Endothelial cell of umbilical vein (primary cell): ENCODE measurements around the gene PPP5C. TPM values are rescaled to one million over a fixed set of nuclear protein-coding genes. Genes with fewer than 3 reads are reported as not detected.

Experiments used
- BruUV-seq: library from RNA; stranded (reverse); fragments of 400-500 nt; replicated peaks from 2 replicates; lab custom pipeline; 2021; lab: Mats Ljungman, UMichigan
- CTCF ChIA-PET: fragments of 300-600, 350-600 bp; sonication (Branson Sonifier 250); formaldehyde crosslinking; loops from one replicate; lab custom pipeline; 2021; ENCODE audit warnings: antibody characterized with exemption, inconsistent platforms; lab: Charles Lee
- POLR2A ChIA-PET: fragments of 300-600, 350-600 bp; sonication (Branson Sonifier 250); formaldehyde crosslinking; loops from one replicate; lab custom pipeline; 2021; ENCODE audit warnings: antibody characterized with exemption, inconsistent platforms; lab: Charles Lee
- DNase-seq: peaks from one replicate; pipeline ENCODE4 v3.0.0-alpha.2; 2011; ENCODE audit warnings: low read depth, low spot score
- FAIRE-seq: peaks from 2 replicates; lab custom pipeline; 2011; peaks lifted over from hg19 to GRCh38; lab: Jason Lieb, UNC
- H2AFZ ChIP-seq: 2 replicates; pipeline ENCODE4 v1.6.0; 2012; ENCODE audit warnings: low read depth, low read length, control low read depth, inconsistent platforms
- H3K27ac ChIP-seq: 2 replicates; pipeline ENCODE4 v1.5.1; 2011; ENCODE audit warnings: low read depth, mild to moderate bottlenecking, control low read depth, low read length, moderate library complexity; ENCODE audit not compliant: insufficient read depth
- H3K27me3 ChIP-seq, 2 experiments: 2 replicates each; pipeline versions ENCODE4 v1.6.0 to v1.6.1; 2011; ENCODE audit warnings: low read length in 2 of 2, mixed read lengths in 1 of 2; ENCODE audit not compliant: control insufficient read depth in 2 of 2, insufficient read depth in 2 of 2
- H3K36me3 ChIP-seq, 2 experiments: 2 replicates in 1 of 2; 3 replicates in 1 of 2; pipeline ENCODE4 v1.5.1; 2011; ENCODE audit warnings: low read length in 2 of 2, mild to moderate bottlenecking in 1 of 2, moderate library complexity in 1 of 2; ENCODE audit not compliant: control insufficient read depth in 2 of 2, insufficient read depth in 2 of 2; ENCODE audit errors: extremely low read depth in 1 of 2
- H3K4me1 ChIP-seq: 3 replicates; pipeline ENCODE4 v1.5.1; 2011; ENCODE audit warnings: mild to moderate bottlenecking, low read length; ENCODE audit not compliant: control insufficient read depth, insufficient read depth; ENCODE audit errors: extremely low read depth
- H3K4me2 ChIP-seq: 2 replicates; pipeline ENCODE4 v1.6.1; 2011; ENCODE audit warnings: low read length, control low read depth, mixed read lengths; ENCODE audit not compliant: insufficient read depth
- H3K4me3 ChIP-seq, 3 experiments: fragments of 200-600 bp in 1 of 3; sonication (generic), shearing (Covaris generic) in 1 of 3; replicated peaks in 1 of 3; 2 replicates each; pipeline ENCODE4 v1.5.1; 2011 to 2016; ENCODE audit warnings: control low read depth in 3 of 3, low read length in 3 of 3, mild to moderate bottlenecking in 2 of 3, inconsistent platforms in 1 of 3, low read depth in 1 of 3, moderate library complexity in 1 of 3; ENCODE audit not compliant: insufficient read depth in 1 of 3
- H3K79me2 ChIP-seq: 2 replicates; pipeline ENCODE4 v1.6.0; 2012; ENCODE audit warnings: low read length, inconsistent platforms; ENCODE audit not compliant: control insufficient read depth, insufficient read depth
- H3K9ac ChIP-seq: replicated peaks from 2 replicates; pipeline ENCODE3; 2011; ENCODE audit warnings: low read length, control low read depth; ENCODE audit not compliant: insufficient read depth; ENCODE audit errors: extremely low read depth
- H3K9me1 ChIP-seq: replicated peaks from 3 replicates; pipeline ENCODE4 v1.6.0; 2011; ENCODE audit warnings: mild to moderate bottlenecking, low read length; ENCODE audit not compliant: control insufficient read depth, insufficient read depth; ENCODE audit errors: extremely low read depth
- H3K9me3 ChIP-seq: replicated peaks from 2 replicates; pipeline ENCODE4 v1.5.1; 2012; ENCODE audit warnings: low read length, inconsistent platforms; ENCODE audit not compliant: control insufficient read depth, insufficient read depth
- H4K20me1 ChIP-seq: replicated peaks from 2 replicates; pipeline ENCODE3; 2011; ENCODE audit warnings: mild to moderate bottlenecking, low read length; ENCODE audit not compliant: control insufficient read depth, insufficient read depth; ENCODE audit errors: extremely low read depth
- EZH2 ChIP-seq: IDR thresholded peaks from 2 replicates; pipeline ENCODE4 v1.6.1; 2012; ENCODE audit warnings: borderline replicate concordance, low read depth, mild to moderate bottlenecking, moderate library complexity, low read length, inconsistent platforms; ENCODE audit not compliant: severe bottlenecking
- FOS ChIP-seq: IDR thresholded peaks from 2 replicates; pipeline ENCODE4 v1.6.1; 2011; ENCODE audit warnings: mild to moderate bottlenecking, low read length, moderate library complexity, borderline replicate concordance; ENCODE audit not compliant: insufficient read depth
- GATA2 ChIP-seq: IDR thresholded peaks from 2 replicates; pipeline ENCODE4 v1.7.0; 2011; ENCODE audit warnings: low read depth, mild to moderate bottlenecking, moderate library complexity, mixed read lengths, low read length; ENCODE audit not compliant: insufficient read length, insufficient read depth
- JUN ChIP-seq: IDR thresholded peaks from 2 replicates; pipeline ENCODE4 v1.6.1; 2011; ENCODE audit warnings: borderline replicate concordance, low read depth; ENCODE audit not compliant: insufficient read length, insufficient read depth
- MYC ChIP-seq: IDR thresholded peaks from one replicate; pipeline ENCODE4 v1.6.1; 2011; ENCODE audit warnings: mild to moderate bottlenecking, low read depth, low read length
- POLR2A ChIP-seq: IDR thresholded peaks from 2 replicates; pipeline ENCODE4 v1.6.1; 2012; ENCODE audit warnings: low read depth, mild to moderate bottlenecking, control low read depth, low read length
- POLR2AphosphoS5 ChIP-seq: IDR thresholded peaks from 2 replicates; pipeline ENCODE4 v1.6.1; 2012; ENCODE audit warnings: low read depth, mild to moderate bottlenecking, control low read depth, low read length, moderate library complexity; ENCODE audit not compliant: insufficient read depth
- dilution Hi-C: fragments of 300-500 bp; cut with MboI; formaldehyde crosslinking; loops from one replicate; pipeline ENCODE4 v1.15.0; 2019; ENCODE audit warnings: low sequenced_read_pairs; ENCODE audit not compliant: extremely low pct_ligation_motif_present
- intact Hi-C: fragments of 100-400 bp; cut with micrococcal nuclease; formaldehyde crosslinking; loops from one replicate; pipeline ENCODE4 v1.10.0; 2022
- polyA plus RNA-seq, 4 experiments: library from polyadenylated mRNA; depleted of rRNA in 3 of 4; stranded (reverse) in 3 of 4; unstranded in 1 of 4; fragments of >200 nt; gene quantifications; 2 replicates each; pipeline versions ENCODE4 v1.2.1 to v1.2.3, GENCODE V29; 2011 to 2012; ENCODE audit warnings: missing spikeins in 1 of 4
- total RNA-seq: library from RNA; stranded (reverse); gene quantifications from 2 replicates; pipeline ENCODE4 v1.2.3, GENCODE V29; 2021
- TF ChIP-seq, protein P1 (sequence below), 2 donors: IDR thresholded peaks; 1 replicate in 1 of 2; 2 replicates in 1 of 2; pipeline ENCODE4 v1.5.1; 2011; ENCODE audit warnings: low read length in 2 of 2, mild to moderate bottlenecking in 2 of 2, moderate library complexity in 2 of 2, control low read depth in 1 of 2, inconsistent platforms in 1 of 2, low read depth in 1 of 2; ENCODE audit not compliant: insufficient read depth in 1 of 2; ENCODE audit errors: extremely low read depth in 1 of 2
- TF ChIP-seq, protein P2 (sequence below): IDR thresholded peaks from 2 replicates; pipeline ENCODE4 v1.6.1; 2011; ENCODE audit not compliant: insufficient read depth, insufficient read length

The PPP5C gene
- total and polyA plus RNA-seq, 2 donors (not counting 3 experiments of a cell fraction or from before 2014, with no cell fraction given): 114 to 172 TPM

DNA sequence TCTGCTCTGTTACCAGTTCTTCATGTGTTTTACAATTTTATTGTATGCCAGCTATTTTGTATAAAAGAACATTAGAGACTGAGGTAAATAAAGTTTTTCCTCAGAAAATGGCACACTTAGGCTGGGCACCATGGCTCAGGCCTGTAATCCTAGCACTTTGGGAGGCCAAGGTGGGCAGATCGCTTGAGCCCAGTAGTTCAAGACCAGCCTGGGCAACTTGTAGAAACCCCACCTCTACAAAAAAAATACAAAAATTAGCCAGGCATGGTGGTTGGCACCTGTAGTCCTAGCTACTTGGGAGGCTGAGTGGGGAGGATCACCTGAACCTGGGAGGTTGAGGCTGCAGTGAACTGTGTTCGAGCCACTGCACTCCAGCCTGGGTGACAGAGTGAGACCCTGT lies 34.5 kb downstream of the PPP5C start:
- Histone ChIP-seq H3K27ac (no peak overlapping the region), H3K79me2 (peaks cover 19% of the 10 kb centered on the region), H2AFZ (no peak overlapping the region), H3K9ac (no peak overlapping the region), H3K27me3 (no peaks in the 10 kb centered on the region), H3K4me1 (no peaks in the 10 kb centered on the region), H3K9me1 (no peaks in the 10 kb centered on the region), H3K4me2 (no peak overlapping the region), H3K4me3 (no peak overlapping the region), H3K9me3 (no peaks in the 10 kb centered on the region), H4K20me1 (no peaks in the 10 kb centered on the region), H3K36me3 (peaks cover 28 to 34% of the 10 kb centered on the region in 2 experiments)
- no peak for FAIRE-seq
- POLR2A ChIA-PET: no interaction called here
- intact Hi-C loops: no loop called here
- CTCF ChIA-PET: interaction anchor here (1.3 to 1.5 kb wide), 2 partner anchors 9 to 100 kb away, joined by 3 read pairs; no protein-coding TSS in a partner anchor
- TF ChIP-seq EZH2: no peak
- TF ChIP-seq JUN: no peak
- TF ChIP-seq, protein P1, sequence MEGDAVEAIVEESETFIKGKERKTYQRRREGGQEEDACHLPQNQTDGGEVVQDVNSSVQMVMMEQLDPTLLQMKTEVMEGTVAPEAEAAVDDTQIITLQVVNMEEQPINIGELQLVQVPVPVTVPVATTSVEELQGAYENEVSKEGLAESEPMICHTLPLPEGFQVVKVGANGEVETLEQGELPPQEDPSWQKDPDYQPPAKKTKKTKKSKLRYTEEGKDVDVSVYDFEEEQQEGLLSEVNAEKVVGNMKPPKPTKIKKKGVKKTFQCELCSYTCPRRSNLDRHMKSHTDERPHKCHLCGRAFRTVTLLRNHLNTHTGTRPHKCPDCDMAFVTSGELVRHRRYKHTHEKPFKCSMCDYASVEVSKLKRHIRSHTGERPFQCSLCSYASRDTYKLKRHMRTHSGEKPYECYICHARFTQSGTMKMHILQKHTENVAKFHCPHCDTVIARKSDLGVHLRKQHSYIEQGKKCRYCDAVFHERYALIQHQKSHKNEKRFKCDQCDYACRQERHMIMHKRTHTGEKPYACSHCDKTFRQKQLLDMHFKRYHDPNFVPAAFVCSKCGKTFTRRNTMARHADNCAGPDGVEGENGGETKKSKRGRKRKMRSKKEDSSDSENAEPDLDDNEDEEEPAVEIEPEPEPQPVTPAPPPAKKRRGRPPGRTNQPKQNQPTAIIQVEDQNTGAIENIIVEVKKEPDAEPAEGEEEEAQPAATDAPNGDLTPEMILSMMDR (IDR thresholded peaks at IDR 0.05; ENCODE audit: extremely low read depth in 1 of 2, insufficient read depth in 1 of 2, low read depth in 1 of 2, low read length in 2 of 2): no peak
- TF ChIP-seq POLR2AphosphoS5: no peak
- no peak for TF ChIP-seq MYC
- no peak for TF ChIP-seq POLR2A
- no peak for TF ChIP-seq FOS
- no peak for TF ChIP-seq GATA2
- TF ChIP-seq, protein P2, sequence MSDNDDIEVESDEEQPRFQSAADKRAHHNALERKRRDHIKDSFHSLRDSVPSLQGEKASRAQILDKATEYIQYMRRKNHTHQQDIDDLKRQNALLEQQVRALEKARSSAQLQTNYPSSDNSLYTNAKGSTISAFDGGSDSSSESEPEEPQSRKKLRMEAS: no peak
- dilution Hi-C loops: no loop called here
- BruUV-seq: no TSS peak
- no peak for DNase-seq
